Measurements from ENCODE around the gene CERCAM.
A peak's percentile ranks its signal among the peaks of the same experiment; 100 is the strongest.

The CERCAM gene

GRCh38 chr9:128404560-128404959 is 16.1 kb upstream of the CERCAM start:
- in situ Hi-C loops (cut with HindIII; ENCODE audit: low sequenced_read_pairs), result no loop called here
- TF ChIP-seq, protein P1, sequence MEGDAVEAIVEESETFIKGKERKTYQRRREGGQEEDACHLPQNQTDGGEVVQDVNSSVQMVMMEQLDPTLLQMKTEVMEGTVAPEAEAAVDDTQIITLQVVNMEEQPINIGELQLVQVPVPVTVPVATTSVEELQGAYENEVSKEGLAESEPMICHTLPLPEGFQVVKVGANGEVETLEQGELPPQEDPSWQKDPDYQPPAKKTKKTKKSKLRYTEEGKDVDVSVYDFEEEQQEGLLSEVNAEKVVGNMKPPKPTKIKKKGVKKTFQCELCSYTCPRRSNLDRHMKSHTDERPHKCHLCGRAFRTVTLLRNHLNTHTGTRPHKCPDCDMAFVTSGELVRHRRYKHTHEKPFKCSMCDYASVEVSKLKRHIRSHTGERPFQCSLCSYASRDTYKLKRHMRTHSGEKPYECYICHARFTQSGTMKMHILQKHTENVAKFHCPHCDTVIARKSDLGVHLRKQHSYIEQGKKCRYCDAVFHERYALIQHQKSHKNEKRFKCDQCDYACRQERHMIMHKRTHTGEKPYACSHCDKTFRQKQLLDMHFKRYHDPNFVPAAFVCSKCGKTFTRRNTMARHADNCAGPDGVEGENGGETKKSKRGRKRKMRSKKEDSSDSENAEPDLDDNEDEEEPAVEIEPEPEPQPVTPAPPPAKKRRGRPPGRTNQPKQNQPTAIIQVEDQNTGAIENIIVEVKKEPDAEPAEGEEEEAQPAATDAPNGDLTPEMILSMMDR (IDR thresholded peaks at IDR 0.05; ENCODE audit: low read depth, low read length), result no peak
- no peak for DNase-seq (ENCODE audit: low read depth, low spot score)
- H3K4me3 ChIP-seq (ENCODE audit: low read depth, low read length), result no peak overlapping the region

GRCh38 chr9:128405077-128405779 is 15.4 kb upstream of the CERCAM start:
- H3K4me3 ChIP-seq (ENCODE audit: low read depth, low read length), result no peak overlapping the region
- TF ChIP-seq, protein P1 (IDR thresholded peaks at IDR 0.05; ENCODE audit: low read depth, low read length), result no peak
- DNase-seq (ENCODE audit: low read depth, low spot score), result no peak
- in situ Hi-C loops (cut with HindIII; ENCODE audit: low sequenced_read_pairs), result no loop called here

DNA sequence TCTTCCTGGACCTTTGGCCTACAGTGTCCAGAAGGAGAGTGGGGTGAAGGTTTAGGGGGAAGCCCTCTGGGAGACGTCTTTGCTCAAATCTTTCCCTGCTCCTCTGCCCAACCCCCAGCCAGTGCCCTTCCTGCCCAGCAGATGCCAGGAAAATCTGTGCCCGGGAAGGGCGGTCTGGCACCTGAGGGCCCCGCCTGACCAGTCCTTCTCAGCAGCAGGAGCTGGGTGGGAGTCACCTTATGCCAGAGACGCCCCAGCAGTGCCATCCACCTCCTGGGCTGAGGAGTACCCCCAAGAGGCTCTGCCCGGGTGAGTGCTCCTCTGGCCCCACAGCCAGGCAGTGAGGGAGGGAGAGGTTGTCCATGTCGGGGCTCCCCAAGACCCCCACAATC is 14.9 kb upstream of the CERCAM start:
- in situ Hi-C loops (cut with HindIII; ENCODE audit: low sequenced_read_pairs), result no loop called here
- TF ChIP-seq, protein P1 (IDR thresholded peaks at IDR 0.05; ENCODE audit: low read depth, low read length), result no peak
- no peak overlapping the region for H3K4me3 ChIP-seq (ENCODE audit: low read depth, low read length)
- DNase-seq (ENCODE audit: low read depth, low spot score), result no peak

DNA sequence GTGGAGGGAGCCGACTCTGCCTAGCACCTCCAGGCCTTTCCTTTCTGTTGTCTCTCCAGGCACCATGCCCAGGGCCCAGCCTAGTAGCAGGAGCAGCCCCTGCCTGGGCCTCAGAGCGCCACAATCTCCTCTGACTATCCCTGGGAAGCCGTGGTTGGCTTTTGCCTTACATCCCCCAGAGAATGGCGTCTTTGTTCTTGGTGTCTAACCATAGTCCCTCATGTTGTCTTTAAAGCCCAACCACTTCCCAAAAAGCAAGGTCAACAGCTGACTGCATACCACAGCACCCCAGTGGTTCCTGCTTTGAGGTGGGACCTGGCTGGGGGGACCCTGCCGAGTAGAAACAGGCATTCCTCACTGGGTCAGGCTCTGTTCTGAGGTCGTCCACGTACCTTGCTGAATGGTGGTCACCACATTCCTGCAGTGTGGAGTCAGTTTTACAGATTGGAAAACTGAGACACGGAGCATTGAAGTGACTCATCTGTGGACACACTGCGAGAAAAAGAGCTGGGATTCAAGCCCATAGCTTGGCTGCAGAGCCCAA is 13.7 kb upstream of the CERCAM start:
- in situ Hi-C loops (cut with HindIII; ENCODE audit: low sequenced_read_pairs), result no loop called here
- TF ChIP-seq, protein P1 (IDR thresholded peaks at IDR 0.05; ENCODE audit: low read depth, low read length), result no peak
- DNase-seq (ENCODE audit: low read depth, low spot score), result peak; percentile 54
- H3K4me3 ChIP-seq (ENCODE audit: low read depth, low read length), result no peak overlapping the region

DNA sequence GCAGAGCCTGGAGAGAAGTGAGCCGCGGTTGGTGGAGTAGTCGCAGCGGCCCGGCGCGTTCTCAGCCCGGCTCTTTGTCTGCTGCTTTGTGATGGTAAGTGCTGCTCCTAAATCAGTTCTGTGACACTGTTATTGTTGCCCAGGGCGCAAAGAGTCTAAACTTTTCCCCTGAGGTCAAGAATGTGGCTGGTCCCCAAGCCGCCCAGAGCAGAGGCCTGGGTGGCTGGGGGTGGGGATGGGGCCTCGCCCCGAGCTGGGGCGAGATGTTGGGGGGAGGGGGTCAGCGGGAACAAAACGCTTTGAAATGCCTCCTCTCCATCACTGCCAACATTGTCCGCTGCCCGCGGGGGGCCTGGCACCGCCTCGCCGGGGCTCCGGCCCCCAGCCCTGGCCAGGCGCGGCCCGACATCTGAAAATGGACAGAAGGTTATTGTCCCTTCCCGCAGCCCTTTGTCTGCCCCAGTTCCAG is 11.7 kb upstream of the CERCAM start:
- TF ChIP-seq, protein P1 (IDR thresholded peaks at IDR 0.05; ENCODE audit: low read depth, low read length), result no peak
- no peak overlapping the region for H3K4me3 ChIP-seq (ENCODE audit: low read depth, low read length)
- DNase-seq (ENCODE audit: low read depth, low spot score), result no peak
- in situ Hi-C loops (cut with HindIII; ENCODE audit: low sequenced_read_pairs), result no loop called here

- TF ChIP-seq, protein P1 (IDR thresholded peaks at IDR 0.05; ENCODE audit: low read depth, low read length), result no peak
These were observed 11.2 kb upstream of the CERCAM start for GRCh38 chr9:128409450-128409849.

More at GRCh38 chr9:128409450-128409849, 11.2 kb upstream of the CERCAM start:
- in situ Hi-C loops (cut with HindIII; ENCODE audit: low sequenced_read_pairs), result no loop called here
- H3K4me3 ChIP-seq (ENCODE audit: low read depth, low read length), result no peak overlapping the region
- no peak for DNase-seq (ENCODE audit: low read depth, low spot score)
